ENCODE data around the gene MBP. TPM values are rescaled to one million over a fixed set of nuclear protein-coding genes. Genes with fewer than 3 reads are reported as not detected.

MBP gene
- polyA plus RNA-seq, 1 donor from 2014 or later = 3.3 TPM

DNA sequence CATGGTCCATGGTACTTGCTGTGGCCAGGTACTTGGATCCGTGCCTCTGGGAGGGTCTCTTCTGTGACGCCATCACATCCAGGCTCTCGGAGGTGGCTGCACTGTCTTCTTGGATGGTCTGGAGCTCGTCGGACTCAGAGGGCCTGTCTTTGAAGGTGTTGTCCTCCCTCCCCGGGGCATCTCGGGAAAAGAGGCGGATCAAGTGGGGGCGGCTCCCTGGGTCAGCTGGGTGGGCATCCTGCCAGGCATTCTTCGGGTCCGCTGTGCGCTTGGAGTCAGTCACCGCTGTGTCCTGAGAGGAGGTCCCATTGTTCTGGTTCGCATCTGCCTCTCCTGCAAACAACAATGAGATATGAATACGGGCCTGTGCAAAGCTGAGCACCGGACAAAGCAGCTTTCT is 115.6 kb downstream of the MBP start:
- TF ChIP-seq SMC3 (conservative IDR thresholded peaks at IDR 0.05; ENCODE audit: poor library complexity) = no peak
- TF ChIP-seq CTCF (IDR thresholded peaks at IDR 0.05; ENCODE audit: poor library complexity, severe bottlenecking) = no peak
- no peak for TF ChIP-seq POLR2AphosphoS5 (IDR thresholded peaks at IDR 0.05)
- no peak for TF ChIP-seq EZH2 (IDR thresholded peaks at IDR 0.05; ENCODE audit: borderline replicate concordance, insufficient read depth, low read length, poor library complexity, severe bottlenecking)
- TF ChIP-seq, protein P1, sequence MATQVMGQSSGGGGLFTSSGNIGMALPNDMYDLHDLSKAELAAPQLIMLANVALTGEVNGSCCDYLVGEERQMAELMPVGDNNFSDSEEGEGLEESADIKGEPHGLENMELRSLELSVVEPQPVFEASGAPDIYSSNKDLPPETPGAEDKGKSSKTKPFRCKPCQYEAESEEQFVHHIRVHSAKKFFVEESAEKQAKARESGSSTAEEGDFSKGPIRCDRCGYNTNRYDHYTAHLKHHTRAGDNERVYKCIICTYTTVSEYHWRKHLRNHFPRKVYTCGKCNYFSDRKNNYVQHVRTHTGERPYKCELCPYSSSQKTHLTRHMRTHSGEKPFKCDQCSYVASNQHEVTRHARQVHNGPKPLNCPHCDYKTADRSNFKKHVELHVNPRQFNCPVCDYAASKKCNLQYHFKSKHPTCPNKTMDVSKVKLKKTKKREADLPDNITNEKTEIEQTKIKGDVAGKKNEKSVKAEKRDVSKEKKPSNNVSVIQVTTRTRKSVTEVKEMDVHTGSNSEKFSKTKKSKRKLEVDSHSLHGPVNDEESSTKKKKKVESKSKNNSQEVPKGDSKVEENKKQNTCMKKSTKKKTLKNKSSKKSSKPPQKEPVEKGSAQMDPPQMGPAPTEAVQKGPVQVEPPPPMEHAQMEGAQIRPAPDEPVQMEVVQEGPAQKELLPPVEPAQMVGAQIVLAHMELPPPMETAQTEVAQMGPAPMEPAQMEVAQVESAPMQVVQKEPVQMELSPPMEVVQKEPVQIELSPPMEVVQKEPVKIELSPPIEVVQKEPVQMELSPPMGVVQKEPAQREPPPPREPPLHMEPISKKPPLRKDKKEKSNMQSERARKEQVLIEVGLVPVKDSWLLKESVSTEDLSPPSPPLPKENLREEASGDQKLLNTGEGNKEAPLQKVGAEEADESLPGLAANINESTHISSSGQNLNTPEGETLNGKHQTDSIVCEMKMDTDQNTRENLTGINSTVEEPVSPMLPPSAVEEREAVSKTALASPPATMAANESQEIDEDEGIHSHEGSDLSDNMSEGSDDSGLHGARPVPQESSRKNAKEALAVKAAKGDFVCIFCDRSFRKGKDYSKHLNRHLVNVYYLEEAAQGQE (IDR thresholded peaks at IDR 0.05; ENCODE audit: borderline replicate concordance) = no peak
- TF ChIP-seq TAF1 (IDR thresholded peaks at IDR 0.05; ENCODE audit: low read depth) = no peak
- no peak for TF ChIP-seq RAD21 (conservative IDR thresholded peaks at IDR 0.05)
- TF ChIP-seq EP300 (conservative IDR thresholded peaks at IDR 0.05; ENCODE audit: poor library complexity, severe bottlenecking) = no peak
- no peak for TF ChIP-seq MXI1 (conservative IDR thresholded peaks at IDR 0.05; ENCODE audit: poor library complexity, severe bottlenecking)
- Histone ChIP-seq H2AFZ (ENCODE audit: low read depth, low read length) (no peak overlapping the region), H4K20me1 (ENCODE audit: insufficient read depth) (no peaks in the 10 kb centered on the region), H3K9ac (ENCODE audit: low read length) (no peak overlapping the region), H3K9me3 (ENCODE audit: low read length) (no peaks in the 10 kb centered on the region), H3K4me3 (ENCODE audit: low read length) (no peak overlapping the region), H3K4me2 (ENCODE audit: low read length) (no peak overlapping the region), H3K79me2 (replicated peaks; ENCODE audit: insufficient read depth, low read length) (no peaks in the 10 kb centered on the region), H3F3A (ENCODE audit: insufficient read depth, low read length, poor library complexity, severe bottlenecking) (no peaks in the 10 kb centered on the region), H3K27me3 (ENCODE audit: insufficient read depth, low read depth, low read length) (no peaks in the 10 kb centered on the region), H3K36me3 (ENCODE audit: insufficient read depth, low read length) (no peaks in the 10 kb centered on the region), H3K9me2 (ENCODE audit: insufficient read depth, low read length) (no peaks in the 10 kb centered on the region), H3K27ac (ENCODE audit: low read length) (no peak overlapping the region)

DNA sequence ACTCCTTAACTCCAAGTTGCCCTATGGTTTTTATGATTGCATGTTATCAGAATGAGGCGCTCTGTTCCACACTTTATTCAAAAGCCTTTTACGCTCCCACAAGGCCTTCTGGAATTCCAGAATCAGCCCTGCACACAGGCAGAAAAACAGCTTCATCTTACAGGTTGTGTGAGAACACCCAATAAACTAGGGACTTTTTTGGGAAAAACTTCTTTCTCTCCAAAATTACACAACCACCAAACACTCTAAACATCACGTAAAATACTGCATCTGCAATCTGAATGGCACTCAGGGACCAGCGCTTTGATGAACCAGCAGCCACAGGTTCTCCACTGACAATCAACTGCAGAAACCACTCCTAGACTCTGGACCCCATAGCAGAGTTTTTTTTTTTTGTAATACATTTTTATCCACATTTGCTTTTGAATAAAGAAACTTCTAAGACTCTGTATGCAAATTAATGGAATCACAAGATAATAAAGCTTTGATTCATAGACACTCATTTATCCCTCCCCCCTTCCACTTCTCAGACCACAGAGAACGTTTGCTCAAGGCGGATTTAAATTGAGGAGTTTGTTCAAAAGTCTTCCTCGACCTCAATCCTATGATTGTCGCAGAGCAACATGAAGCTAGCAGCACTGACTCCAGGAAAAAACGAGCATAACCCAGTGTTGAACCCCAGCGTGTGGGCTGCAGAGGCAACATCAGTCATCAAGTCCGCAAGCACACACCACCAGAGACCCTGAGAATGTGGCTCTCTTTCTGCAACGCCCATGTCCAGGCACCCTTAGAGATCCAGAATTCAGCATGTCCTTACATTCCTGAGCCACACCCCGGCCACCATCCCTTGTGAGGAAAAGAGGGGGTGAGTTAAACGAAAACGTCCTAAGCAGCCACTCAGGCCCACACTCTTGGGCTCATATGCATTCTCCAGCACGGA is 116.5 kb downstream of the MBP start:
- no peaks in the 10 kb centered on the region for H3K36me3 ChIP-seq (ENCODE audit: insufficient read depth, low read length)
- no peak overlapping the region for H2AFZ ChIP-seq (ENCODE audit: low read depth, low read length)
- no peak overlapping the region for H3K4me3 ChIP-seq (ENCODE audit: low read length)
- no peaks in the 10 kb centered on the region for H3K9me2 ChIP-seq (ENCODE audit: insufficient read depth, low read length)
- H3F3A ChIP-seq (ENCODE audit: insufficient read depth, low read length, poor library complexity, severe bottlenecking) = no peaks in the 10 kb centered on the region
- no peak overlapping the region for H3K27ac ChIP-seq (ENCODE audit: low read length)
- H3K79me2 ChIP-seq (replicated peaks; ENCODE audit: insufficient read depth, low read length) = no peaks in the 10 kb centered on the region
- H3K4me2 ChIP-seq (ENCODE audit: low read length) = no peak overlapping the region
- no peaks in the 10 kb centered on the region for H3K9me3 ChIP-seq (ENCODE audit: low read length)
- no peaks in the 10 kb centered on the region for H4K20me1 ChIP-seq (ENCODE audit: insufficient read depth)
- no peak overlapping the region for H3K9ac ChIP-seq (ENCODE audit: low read length)
- no peaks in the 10 kb centered on the region for H3K27me3 ChIP-seq (ENCODE audit: insufficient read depth, low read depth, low read length)
- TF ChIP-seq SMC3 (conservative IDR thresholded peaks at IDR 0.05; ENCODE audit: poor library complexity) (no peak), TAF1 (IDR thresholded peaks at IDR 0.05; ENCODE audit: low read depth) (no peak), RAD21 (conservative IDR thresholded peaks at IDR 0.05) (no peak), POLR2AphosphoS5 (IDR thresholded peaks at IDR 0.05) (no peak), MXI1 (conservative IDR thresholded peaks at IDR 0.05; ENCODE audit: poor library complexity, severe bottlenecking) (no peak), EP300 (conservative IDR thresholded peaks at IDR 0.05; ENCODE audit: poor library complexity, severe bottlenecking) (no peak), CTCF (IDR thresholded peaks at IDR 0.05; ENCODE audit: poor library complexity, severe bottlenecking) (no peak), EZH2 (IDR thresholded peaks at IDR 0.05; ENCODE audit: borderline replicate concordance, insufficient read depth, low read length, poor library complexity, severe bottlenecking) (no peak)
- TF ChIP-seq, protein P1 (IDR thresholded peaks at IDR 0.05; ENCODE audit: borderline replicate concordance) = no peak

Measured in neural cell (in vitro differentiated cells).